Camera-type eye (tissue), 1 donor: ENCODE measurements around the gene HNRNPH1. TPM values are rescaled to one million over a fixed set of nuclear protein-coding genes. Genes with fewer than 3 reads are reported as not detected.

ENCODE experiments used
- total RNA-seq: library from RNA; depleted of rRNA; stranded (reverse); fragments of >200 nt; gene quantifications from one replicate; pipeline ENCODE4 v1.2.3, GENCODE V29; 2014

The HNRNPH1 gene, protein sequence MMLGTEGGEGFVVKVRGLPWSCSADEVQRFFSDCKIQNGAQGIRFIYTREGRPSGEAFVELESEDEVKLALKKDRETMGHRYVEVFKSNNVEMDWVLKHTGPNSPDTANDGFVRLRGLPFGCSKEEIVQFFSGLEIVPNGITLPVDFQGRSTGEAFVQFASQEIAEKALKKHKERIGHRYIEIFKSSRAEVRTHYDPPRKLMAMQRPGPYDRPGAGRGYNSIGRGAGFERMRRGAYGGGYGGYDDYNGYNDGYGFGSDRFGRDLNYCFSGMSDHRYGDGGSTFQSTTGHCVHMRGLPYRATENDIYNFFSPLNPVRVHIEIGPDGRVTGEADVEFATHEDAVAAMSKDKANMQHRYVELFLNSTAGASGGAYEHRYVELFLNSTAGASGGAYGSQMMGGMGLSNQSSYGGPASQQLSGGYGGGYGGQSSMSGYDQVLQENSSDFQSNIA
- total RNA-seq = 1,077 TPM

GRCh38 chr5:179623003-179623905 is at the start of gene HNRNPH1:
TSS of gene HNRNPH1 (minus strand) at chr5:179623671. CDS start at chr5:179623133, 538 bp downstream.

Other genes with a start within 250 kb of the HNRNPH1 start
- 56.0 TPM for gene RUFY1, start 73.1 kb downstream of the HNRNPH1 start, total RNA-seq
- not detected for gene CBY3, start 57.4 kb upstream of the HNRNPH1 start, total RNA-seq
- gene CANX, start 75.3 kb upstream of the HNRNPH1 start, total RNA-seq = 459 TPM
- gene MAML1, start 109.2 kb upstream of the HNRNPH1 start, total RNA-seq = 33.5 TPM
- 1.1 TPM for gene LTC4S, start 170.3 kb upstream of the HNRNPH1 start, total RNA-seq
- gene MGAT4B, start 183.2 kb upstream of the HNRNPH1 start, total RNA-seq = 67.3 TPM
- 122 TPM for gene SQSTM1, start 197.2 kb upstream of the HNRNPH1 start, total RNA-seq
- gene MRNIP, start 235.1 kb upstream of the HNRNPH1 start, total RNA-seq = 55.3 TPM